HTERT RPE-1 (cell line): ENCODE measurements around the gene RIPK3.
"Not testable (repeated sequence)": the region's sequence is repeated elsewhere in the genome, so short reads cannot be mapped to it uniquely, and the experiment has no call there.

ENCODE experiments used
- in situ Hi-C: fragments of 300-500 bp; cut with MboI; formaldehyde crosslinking; loops from 4 replicates; pipeline ENCODE4 v1.14.3; 2020; ENCODE audit warnings: low sequenced_read_pairs

The RIPK3 gene

GRCh38 chr14:24369907-24370687 lies 30.3 kb upstream of the RIPK3 start:
- in situ Hi-C loops = no loop called here

- in situ Hi-C loops = no loop called here
Measured at GRCh38 chr14:24369463-24369862, 29.7 kb upstream of the RIPK3 start.

- in situ Hi-C loops = no loop called here
Measured at GRCh38 chr14:24368562-24369252, 28.9 kb upstream of the RIPK3 start.

- in situ Hi-C loops = no loop called here
Measured at GRCh38 chr14:24368212-24368561, 28.4 kb upstream of the RIPK3 start.

- in situ Hi-C loops = no loop called here
Measured at GRCh38 chr14:24367514-24368211, 27.9 kb upstream of the RIPK3 start, which contains the start of gene NFATC4. NFATC4 (plus strand) TSS chr14:24368184; CDS start chr14:24368341, 157 bp downstream.

GRCh38 chr14:24366721-24367513 lies 27.1 kb upstream of the RIPK3 start:
- in situ Hi-C loops = no loop called here

GRCh38 chr14:24366413-24366720 lies 26.6 kb upstream of the RIPK3 start:
- in situ Hi-C loops = no loop called here

- in situ Hi-C loops = no loop called here
Measured at GRCh38 chr14:24365600-24366412, 26.0 kb upstream of the RIPK3 start.

- in situ Hi-C loops = no loop called here
Measured at GRCh38 chr14:24364841-24365240, 25.1 kb upstream of the RIPK3 start.

GRCh38 chr14:24363401-24363800 lies 23.6 kb upstream of the RIPK3 start:
- in situ Hi-C loops = no loop called here

GRCh38 chr14:24362241-24362960 lies 22.6 kb upstream of the RIPK3 start:
- in situ Hi-C loops = no loop called here

- in situ Hi-C loops = no loop called here
Measured at GRCh38 chr14:24361326-24361725, 21.5 kb upstream of the RIPK3 start.

GRCh38 chr14:24360281-24360680 lies 20.5 kb upstream of the RIPK3 start:
- in situ Hi-C loops = no loop called here

- in situ Hi-C loops = no loop called here
Measured at GRCh38 chr14:24356208-24356607, 16.4 kb upstream of the RIPK3 start.

GRCh38 chr14:24355009-24355408 lies 15.2 kb upstream of the RIPK3 start:
- in situ Hi-C loops = no loop called here

GRCh38 chr14:24354482-24354825 lies 14.7 kb upstream of the RIPK3 start:
- in situ Hi-C loops = not testable (repeated sequence)

- in situ Hi-C loops = no loop called here
Measured at GRCh38 chr14:24353559-24354481, 14.0 kb upstream of the RIPK3 start.

GRCh38 chr14:24351517-24351916 lies 11.7 kb upstream of the RIPK3 start:
- in situ Hi-C loops = no loop called here

- in situ Hi-C loops = no loop called here
Measured at GRCh38 chr14:24349742-24350141, 10.0 kb upstream of the RIPK3 start.
